IMR-90 (cell line): ENCODE data around the gene FBXL7. TPM values are rescaled to one million over a fixed set of nuclear protein-coding genes. Genes with fewer than 3 reads are reported as not detected.

Source experiments
- ATAC-seq: fragments of 200-7000 bp; cut with Tn5 transposase; 2 replicates; pipeline ENCODE4 v1.9.1; 2020; ENCODE audit warnings: low read depth, mild to moderate bottlenecking, moderate library complexity
- BruUV-seq: library from RNA; stranded (reverse); fragments of 400-500 nt; replicated peaks from 2 replicates; lab custom pipeline; 2021; lab: Mats Ljungman, UMichigan
- CTCF ChIA-PET: fragments of 300-600 bp; formaldehyde crosslinking; extraction: SDS; loops from one replicate; lab custom pipeline; 2021; ENCODE audit warnings: antibody characterized with exemption; lab: Yijun Ruan, JAX
- POLR2A ChIA-PET: fragments of 300-600 bp; sonication (Branson Sonifier 250); formaldehyde crosslinking; loops from one replicate; lab custom pipeline; 2022; ENCODE audit warnings: antibody characterized with exemption; ENCODE audit not compliant: unreplicated experiment; lab: Charles Lee
- DNase-seq: peaks from one replicate; pipeline ENCODE4 v3.0.0; 2013
- H2AFZ ChIP-seq: replicated peaks from 2 replicates; pipeline ENCODE3; 2013; ENCODE audit warnings: low read length, mild to moderate bottlenecking; ENCODE audit not compliant: poor library complexity
- H2AK5ac ChIP-seq: 2 replicates; pipeline ENCODE4 v1.6.1; 2013; ENCODE audit warnings: low read depth, low read length, inconsistent platforms
- H2AK9ac ChIP-seq: replicated peaks from 2 replicates; pipeline ENCODE3; 2013; ENCODE audit warnings: mild to moderate bottlenecking, low read depth, low read length, moderate library complexity; ENCODE audit not compliant: poor library complexity
- H2BK120ac ChIP-seq: 2 replicates; pipeline ENCODE4 v1.6.1; 2013; ENCODE audit warnings: low read depth, low read length, inconsistent platforms
- H2BK15ac ChIP-seq: 3 replicates; pipeline ENCODE4 v1.6.1; 2013; ENCODE audit warnings: low read depth, low read length, inconsistent platforms
- H2BK20ac ChIP-seq: 2 replicates; pipeline ENCODE4 v1.6.1; 2013; ENCODE audit warnings: low read depth, mild to moderate bottlenecking, inconsistent platforms, low read length, moderate library complexity
- H2BK5ac ChIP-seq: 2 replicates; pipeline ENCODE4 v1.6.1; 2013; ENCODE audit warnings: mild to moderate bottlenecking, low read depth, low read length, inconsistent platforms; ENCODE audit not compliant: poor library complexity, severe bottlenecking
- H3K14ac ChIP-seq: replicated peaks from 2 replicates; pipeline ENCODE4 v1.6.1; 2013; ENCODE audit warnings: low read depth, low read length, inconsistent platforms
- H3K18ac ChIP-seq: 2 replicates; pipeline ENCODE4 v1.6.1; 2013; ENCODE audit warnings: low read depth, low read length, control low read depth
- H3K23ac ChIP-seq: 2 replicates; pipeline ENCODE4 v1.6.1; 2013; ENCODE audit warnings: low read depth, low read length, inconsistent platforms
- H3K27ac ChIP-seq: 2 replicates; pipeline ENCODE4 v1.5.1; 2013; ENCODE audit warnings: mild to moderate bottlenecking, control low read depth, low read length; ENCODE audit not compliant: insufficient read depth
- H3K27me3 ChIP-seq: 2 replicates; pipeline ENCODE4 v1.6.1; 2013; ENCODE audit warnings: low read length; ENCODE audit not compliant: control insufficient read depth, insufficient read depth
- H3K36me3 ChIP-seq: 2 replicates; pipeline ENCODE4 v1.6.1; 2013; ENCODE audit warnings: low read length, mixed read lengths; ENCODE audit not compliant: control insufficient read depth, insufficient read depth
- H3K4ac ChIP-seq: 2 replicates; pipeline ENCODE4 v1.6.1; 2013; ENCODE audit warnings: low read depth, low read length, inconsistent platforms
- H3K4me1 ChIP-seq: 2 replicates; pipeline ENCODE4 v1.6.1; 2013; ENCODE audit warnings: low read length, mixed read lengths; ENCODE audit not compliant: control insufficient read depth, insufficient read depth
- H3K4me2 ChIP-seq: 2 replicates; pipeline ENCODE4 v1.6.1; 2013; ENCODE audit warnings: low read depth, mild to moderate bottlenecking, control low read depth, low read length, moderate library complexity
- H3K4me3 ChIP-seq: 2 replicates; pipeline ENCODE4 v1.5.1; 2013; ENCODE audit warnings: low read depth, mild to moderate bottlenecking, control low read depth, low read length, moderate library complexity; ENCODE audit not compliant: insufficient read depth
- H3K56ac ChIP-seq: 2 replicates; pipeline ENCODE4 v1.6.1; 2013; ENCODE audit warnings: low read length, inconsistent platforms; ENCODE audit not compliant: insufficient read depth; ENCODE audit errors: extremely low read depth
- H3K79me1 ChIP-seq, 2 experiments: 2 replicates each; pipeline ENCODE4 v1.6.1; 2013; ENCODE audit warnings: low read length in 2 of 2, inconsistent platforms in 1 of 2, low read depth in 1 of 2
- H3K9ac ChIP-seq: 2 replicates; pipeline ENCODE4 v1.6.1; 2013; ENCODE audit warnings: low read depth, low read length, control low read depth
- H3K9me1 ChIP-seq: 2 replicates; pipeline ENCODE4 v1.6.1; 2013; ENCODE audit warnings: low read length, inconsistent platforms; ENCODE audit not compliant: insufficient read depth
- H3K9me3 ChIP-seq: 2 replicates; pipeline ENCODE4 v1.6.1; 2013; ENCODE audit warnings: low read length; ENCODE audit not compliant: control insufficient read depth, insufficient read depth
- H4K20me1 ChIP-seq: 2 replicates; pipeline ENCODE4 v1.6.1; 2013; ENCODE audit warnings: low read length, inconsistent platforms; ENCODE audit not compliant: insufficient read depth
- H4K5ac ChIP-seq: 2 replicates; pipeline ENCODE4 v1.6.1; 2013; ENCODE audit warnings: mild to moderate bottlenecking, low read depth, low read length, control low read depth
- H4K8ac ChIP-seq, 2 experiments: 2 replicates each; pipeline ENCODE4 v1.6.1; 2013; ENCODE audit warnings: low read depth in 2 of 2, low read length in 2 of 2, control low read depth in 1 of 2, inconsistent platforms in 1 of 2
- H4K91ac ChIP-seq: 2 replicates; pipeline ENCODE4 v1.6.1; 2013; ENCODE audit warnings: low read depth, low read length, inconsistent platforms; ENCODE audit not compliant: insufficient read depth
- BHLHE40 ChIP-seq: fragments of 150-350 bp; IDR thresholded peaks from 2 replicates; pipeline ENCODE4 v1.6.1; 2016; ENCODE audit warnings: mild to moderate bottlenecking, low read depth, low read length
- CEBPB ChIP-seq: IDR thresholded peaks from 2 replicates; pipeline ENCODE4 v1.6.1; 2012; ENCODE audit warnings: low read depth, low read length, improper control_type of control experiment
- CHD1 ChIP-seq: IDR thresholded peaks from 2 replicates; pipeline ENCODE4 v1.6.1; 2012; ENCODE audit warnings: low read depth, low read length, improper control_type of control experiment
- RCOR1 ChIP-seq: IDR thresholded peaks from 2 replicates; pipeline ENCODE4 v1.6.1; 2012; ENCODE audit warnings: mild to moderate bottlenecking, low read length, improper control_type of control experiment; ENCODE audit not compliant: insufficient replicate concordance
- RFX5 ChIP-seq: IDR thresholded peaks from 2 replicates; pipeline ENCODE4 v1.8.0; 2012; ENCODE audit warnings: low read depth, mild to moderate bottlenecking, low read length, moderate library complexity
- dilution Hi-C: fragments of 300-500 bp; cut with HindIII; formaldehyde crosslinking; loops from one replicate; pipeline ENCODE4 v1.14.3; 2018; ENCODE audit warnings: low sequenced_read_pairs; ENCODE audit not compliant: unreplicated experiment
- in situ Hi-C: fragments of 300-500 bp; cut with MboI; formaldehyde crosslinking; loops from 3 replicates; pipeline ENCODE4 v1.14.3; 2019; ENCODE audit warnings: low sequenced_read_pairs, inconsistent platforms, mixed read lengths
- intact Hi-C: fragments of 100-400 bp; cut with micrococcal nuclease; formaldehyde crosslinking; loops from 2 replicates; pipeline ENCODE4 v1.10.0; 2022
- polyA plus RNA-seq, 3 experiments: library from polyadenylated mRNA; depleted of rRNA; stranded (reverse); fragments of >200 nt; gene quantifications; 2 replicates each; pipeline ENCODE4 v1.2.3, GENCODE V29; 2012; ENCODE audit warnings: low replicate concordance in 1 of 3
- total RNA-seq: library from RNA; depleted of rRNA; stranded (reverse); fragments of >200 nt; gene quantifications from 2 replicates; pipeline ENCODE4 v1.2.3, GENCODE V29; 2012

The FBXL7 gene
- total and polyA plus RNA-seq, 2 of the 4 experiments (the other 2 are of a cell fraction): 4.1 to 10.2 TPM

- no peaks in the 10 kb centered on the region for H3K27me3 ChIP-seq
- no peak overlapping the region for H2BK5ac ChIP-seq
- H2AK5ac ChIP-seq: no peak overlapping the region
- H3K23ac ChIP-seq: no peak overlapping the region
- no peak overlapping the region for H3K9ac ChIP-seq
- POLR2A ChIA-PET: no interaction called here
- H3K4me1 ChIP-seq: peaks cover 12% of the 10 kb centered on the region; the same call in 1 of the 2 replicates
- H3K4me3 ChIP-seq: no peak overlapping the region
- no TSS peak for BruUV-seq
- H3K79me1 ChIP-seq: peaks cover 37 to 46% of the 10 kb centered on the region in 2 experiments
- peak; percentile 57 for DNase-seq
- no peak overlapping the region for H3K14ac ChIP-seq
- H4K91ac ChIP-seq: no peak overlapping the region
- H4K8ac ChIP-seq: no peak overlapping the region
- no peak overlapping the region for H4K5ac ChIP-seq
- CTCF ChIA-PET: no interaction called here
- no peaks in the 10 kb centered on the region for H3K9me3 ChIP-seq
- no peak overlapping the region for H2BK15ac ChIP-seq
- peaks cover 3% of the 10 kb centered on the region; the same call in 1 of the 2 replicates for H3K9me1 ChIP-seq
- TF ChIP-seq CHD1 (no peak), RFX5 (no peak), RCOR1 (no peak), CEBPB (peak; percentile 65), BHLHE40 (no peak)
- dilution Hi-C loops: no loop called here
- no peak overlapping the region for H3K4ac ChIP-seq
- peak overlapping the region; percentile 31; the same call in 1 of the 2 replicates for H3K4me2 ChIP-seq
- in situ Hi-C loops: no loop called here
- no peak overlapping the region for H2BK120ac ChIP-seq
- peak; percentile 72 for ATAC-seq
- intact Hi-C loops: no loop called here
- H3K18ac ChIP-seq: no peak overlapping the region
- no peak overlapping the region for H2AFZ ChIP-seq
- H3K27ac ChIP-seq: no peak overlapping the region
- H3K56ac ChIP-seq: no peak overlapping the region
- H3K36me3 ChIP-seq: peaks cover 1% of the 10 kb centered on the region; the same call in 1 of the 2 replicates
- H2BK20ac ChIP-seq: no peak overlapping the region
- H4K20me1 ChIP-seq: 0 out of 2 replicates have a peak, but pooled peaks cover 3% of the 10 kb centered on the region
- H2AK9ac ChIP-seq: no peak overlapping the region
These were observed 75.7 kb downstream of the FBXL7 start for GRCh38 chr5:15575666-15576065.
